Measurements from ENCODE around the gene PDGFA.

Gene PDGFA

DNA sequence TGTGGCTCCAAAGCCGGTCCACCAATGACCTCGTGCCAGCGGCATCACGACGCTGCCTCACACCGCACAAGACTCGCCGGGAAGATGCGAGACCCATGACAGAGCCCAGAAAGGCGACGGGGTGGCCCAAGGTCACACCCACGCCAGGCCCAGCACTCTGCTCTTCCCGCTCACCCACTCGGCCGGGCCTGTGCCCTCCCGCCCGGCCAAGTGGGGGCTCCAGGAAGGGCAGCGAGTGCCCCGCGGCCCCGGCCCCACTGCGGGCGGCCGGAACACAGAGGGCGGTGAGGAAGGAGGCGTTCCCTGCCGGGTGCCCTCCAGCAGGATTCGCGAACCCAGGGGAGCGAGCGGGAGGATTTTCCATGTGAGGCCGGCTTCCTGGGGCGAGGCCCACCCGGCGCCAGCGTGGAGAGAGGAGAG is 56.3 kb downstream of the PDGFA start:
- H3K4me3 ChIP-seq (ENCODE audit: low read depth, low read length) = no peak overlapping the region

DNA sequence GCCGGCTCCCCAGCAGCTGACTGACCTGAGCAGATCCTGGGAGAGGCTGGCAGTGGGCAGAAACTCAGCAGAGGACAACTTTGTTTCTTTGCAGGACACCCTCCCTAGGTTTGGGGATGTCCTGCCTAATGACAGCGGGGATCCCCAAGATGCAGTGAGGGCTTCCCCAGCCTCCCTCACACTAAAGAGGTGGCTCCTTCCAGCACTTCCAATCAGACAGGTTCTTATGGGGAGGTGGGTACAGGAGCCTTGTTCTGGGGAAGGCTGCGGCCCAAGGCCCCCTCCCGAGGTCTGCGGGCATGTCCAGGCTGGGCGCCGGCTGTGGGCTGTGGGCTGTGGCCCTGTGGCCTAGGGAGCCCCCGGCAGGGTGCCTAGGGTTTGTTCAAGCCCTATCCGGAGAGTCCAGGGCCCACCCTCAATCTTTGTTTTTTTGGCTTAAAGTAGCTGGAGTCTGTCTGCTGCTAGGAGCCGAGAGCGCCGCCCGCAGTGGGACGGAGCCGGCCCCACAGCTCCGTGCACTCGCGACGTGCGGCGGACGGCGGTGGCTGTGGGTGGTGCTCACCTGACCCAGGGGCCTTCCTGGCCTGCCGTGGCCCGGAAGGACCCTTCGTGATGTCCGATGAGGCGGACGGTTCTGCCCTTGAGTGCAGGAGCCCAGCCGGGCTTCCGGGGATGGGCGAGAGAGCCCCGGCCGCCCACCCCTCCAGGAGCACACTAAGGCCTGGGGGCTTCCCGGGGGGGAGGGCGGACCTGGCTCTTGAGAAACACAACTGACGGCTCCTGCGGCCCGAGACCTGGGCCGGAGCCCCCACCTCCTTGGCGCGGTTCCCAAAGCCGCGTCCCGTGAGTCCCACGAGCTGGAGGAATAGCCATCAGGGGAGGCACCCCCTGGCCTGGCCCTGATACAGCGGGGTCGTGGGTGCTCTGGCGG is 57.2 kb downstream of the PDGFA start:
- H3K4me3 ChIP-seq (ENCODE audit: low read depth, low read length) = no peak overlapping the region

DNA sequence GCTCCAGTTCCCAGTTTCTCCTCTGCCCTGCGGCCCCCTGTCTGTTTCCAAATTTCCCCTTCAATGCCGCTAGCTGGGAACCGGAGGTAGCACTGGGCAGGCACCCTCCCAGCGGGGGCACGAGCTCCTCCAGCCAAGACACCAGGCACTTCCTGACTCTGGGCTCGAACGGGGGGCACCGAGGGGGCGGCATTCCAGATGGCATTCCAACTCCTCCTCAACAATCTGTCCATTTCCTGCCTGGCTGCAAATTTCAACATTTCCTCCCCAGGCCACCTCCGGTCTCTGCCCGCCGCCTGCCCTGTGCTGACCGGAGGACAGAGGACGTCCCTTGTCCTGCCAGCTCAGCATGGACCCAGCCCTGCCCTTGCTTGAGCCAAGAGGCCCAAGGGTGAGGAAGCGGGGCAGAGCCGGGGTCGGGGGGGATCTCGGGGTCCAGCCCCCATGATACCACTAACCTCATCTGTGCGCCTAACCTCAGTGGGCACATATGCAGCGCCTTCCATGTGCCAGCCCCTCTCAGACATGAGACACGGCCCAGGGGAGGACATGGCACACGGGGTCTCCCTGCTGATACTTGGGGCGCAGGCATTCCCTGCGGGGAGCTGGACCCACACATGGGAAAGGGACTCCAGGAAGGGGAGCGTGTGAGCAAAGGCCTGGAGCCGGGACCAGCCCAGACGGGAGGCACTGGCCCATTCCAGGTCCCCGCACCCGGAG is 58.0 kb downstream of the PDGFA start:
- no peak overlapping the region for H3K4me3 ChIP-seq (ENCODE audit: low read depth, low read length)

DNA sequence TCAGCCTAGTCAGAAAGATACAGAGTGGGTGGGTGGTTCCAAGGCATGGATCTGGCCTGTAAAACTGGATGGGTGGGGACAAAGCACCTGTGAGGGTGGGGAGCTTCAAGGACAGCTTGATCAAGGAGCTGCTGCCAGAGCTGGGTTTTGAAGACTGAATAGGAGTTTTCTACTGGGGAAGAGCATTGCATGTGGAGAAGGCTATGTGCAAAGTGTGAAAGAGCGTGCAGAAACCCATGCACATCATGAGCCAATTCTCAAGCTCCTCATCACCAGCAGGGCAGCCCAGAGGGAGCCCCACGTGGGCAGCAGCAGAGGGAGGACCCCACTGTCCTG is 58.6 kb downstream of the PDGFA start:
- no peak overlapping the region for H3K4me3 ChIP-seq (ENCODE audit: low read depth, low read length)

DNA sequence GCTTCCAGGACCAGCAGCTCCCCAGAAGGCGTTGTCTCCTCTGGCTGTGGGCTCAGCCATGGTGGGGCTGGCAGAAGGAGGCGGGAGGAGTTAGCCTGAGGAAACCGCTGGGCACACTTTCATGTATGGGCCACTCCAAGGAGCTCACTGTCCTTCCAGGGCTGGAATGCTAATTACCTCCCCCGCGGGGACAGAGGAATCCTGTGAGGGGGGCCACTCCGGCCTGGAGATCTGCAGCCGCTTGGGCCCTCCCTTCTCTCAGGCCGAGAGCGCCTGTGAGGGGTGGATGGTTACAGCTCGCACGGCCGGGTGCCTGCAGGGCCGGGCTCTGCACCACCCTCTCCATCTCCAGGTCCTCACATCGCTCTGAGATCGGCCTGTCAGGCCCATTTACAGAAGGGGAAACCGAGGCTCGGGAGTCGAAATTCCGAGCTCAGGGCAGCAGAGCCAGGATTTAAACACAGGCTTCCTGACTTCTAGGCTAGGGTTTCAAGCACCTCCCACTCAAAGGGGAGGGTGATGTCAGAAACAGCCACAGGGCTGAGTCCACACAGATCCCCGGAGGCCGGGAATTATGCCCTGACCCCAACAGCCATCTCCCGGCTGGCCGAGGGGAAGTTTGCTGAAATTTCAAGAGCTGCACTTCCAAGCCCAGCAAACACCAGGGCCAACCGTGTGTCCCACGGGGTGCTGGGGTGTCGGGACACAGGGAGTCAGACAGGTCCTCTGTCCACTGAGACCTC is 59.1 kb downstream of the PDGFA start:
- H3K4me3 ChIP-seq (ENCODE audit: low read depth, low read length) = no peak overlapping the region

DNA sequence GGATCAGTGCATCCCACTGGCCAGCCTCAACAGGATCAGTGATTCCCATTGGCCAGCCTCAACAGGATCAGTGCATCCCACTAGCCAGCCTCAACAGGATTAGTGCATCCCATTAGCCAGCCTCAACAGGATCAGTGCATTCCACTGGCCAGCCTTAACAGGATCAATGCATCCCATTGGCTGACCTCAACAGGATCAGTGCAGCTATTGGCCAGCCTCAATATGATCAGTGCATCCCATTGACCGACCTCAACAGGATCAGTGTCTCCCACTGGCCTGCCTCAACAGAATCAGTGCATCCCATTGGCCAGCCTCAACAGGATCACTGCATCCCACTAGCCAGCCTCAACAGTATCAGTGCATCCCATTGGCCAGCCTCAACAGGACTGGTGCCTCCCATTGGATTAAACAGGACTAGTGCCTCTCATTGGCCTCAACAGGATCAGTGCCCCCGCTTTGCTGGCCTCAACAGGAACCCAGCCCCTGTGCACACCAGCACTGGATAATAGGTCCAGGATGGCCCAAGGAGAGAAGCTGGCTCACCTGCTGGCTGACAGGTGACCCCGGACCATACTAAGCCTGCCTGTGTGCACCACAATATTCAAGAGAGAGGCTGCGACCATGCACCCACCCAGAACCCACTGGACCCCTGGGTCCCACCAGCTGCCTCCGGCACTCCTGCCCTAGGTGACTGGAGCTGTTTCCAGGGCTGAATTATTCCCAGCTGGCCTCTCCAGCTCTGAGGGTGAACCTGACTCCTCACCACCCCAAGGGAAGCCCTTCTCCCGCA is 59.9 kb downstream of the PDGFA start:
- no peak overlapping the region for H3K4me3 ChIP-seq (ENCODE audit: low read depth, low read length)

DNA sequence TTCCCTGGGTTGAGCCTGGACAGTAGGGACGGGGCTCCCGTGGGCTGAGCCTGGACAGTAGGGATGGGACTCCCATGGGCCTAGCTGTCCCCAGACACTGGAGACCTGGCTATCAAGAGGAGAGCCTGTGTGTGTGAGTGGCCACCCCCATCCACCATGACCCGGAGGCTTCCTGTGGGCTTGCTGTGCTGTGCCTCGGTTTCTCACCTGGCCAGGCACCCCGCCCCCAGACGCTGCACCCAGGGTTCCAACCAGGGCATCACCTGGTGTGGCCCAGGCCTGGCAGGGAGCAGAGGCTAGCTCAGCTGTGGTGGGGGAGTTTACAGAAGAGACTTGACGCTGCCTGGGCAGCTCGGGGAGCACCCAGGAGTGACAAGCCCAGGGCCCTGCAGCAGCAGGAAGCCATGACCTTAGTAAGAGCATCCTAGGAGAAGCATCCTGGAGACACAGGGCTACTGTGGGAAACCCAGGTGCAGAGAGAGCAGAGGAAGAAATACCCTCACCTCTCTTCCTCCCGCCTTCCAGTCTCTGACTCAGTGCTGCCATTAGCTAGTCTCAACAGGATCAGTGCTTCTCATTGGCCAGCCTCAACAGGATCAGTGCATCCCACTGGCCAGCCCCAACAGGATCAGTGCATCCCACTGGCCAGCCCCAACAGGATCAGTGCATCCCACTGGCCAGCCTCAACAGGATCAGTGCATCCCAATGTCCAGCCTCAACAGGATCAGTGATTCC is 61.0 kb downstream of the PDGFA start:
- H3K4me3 ChIP-seq (ENCODE audit: low read depth, low read length) = no peak overlapping the region

DNA sequence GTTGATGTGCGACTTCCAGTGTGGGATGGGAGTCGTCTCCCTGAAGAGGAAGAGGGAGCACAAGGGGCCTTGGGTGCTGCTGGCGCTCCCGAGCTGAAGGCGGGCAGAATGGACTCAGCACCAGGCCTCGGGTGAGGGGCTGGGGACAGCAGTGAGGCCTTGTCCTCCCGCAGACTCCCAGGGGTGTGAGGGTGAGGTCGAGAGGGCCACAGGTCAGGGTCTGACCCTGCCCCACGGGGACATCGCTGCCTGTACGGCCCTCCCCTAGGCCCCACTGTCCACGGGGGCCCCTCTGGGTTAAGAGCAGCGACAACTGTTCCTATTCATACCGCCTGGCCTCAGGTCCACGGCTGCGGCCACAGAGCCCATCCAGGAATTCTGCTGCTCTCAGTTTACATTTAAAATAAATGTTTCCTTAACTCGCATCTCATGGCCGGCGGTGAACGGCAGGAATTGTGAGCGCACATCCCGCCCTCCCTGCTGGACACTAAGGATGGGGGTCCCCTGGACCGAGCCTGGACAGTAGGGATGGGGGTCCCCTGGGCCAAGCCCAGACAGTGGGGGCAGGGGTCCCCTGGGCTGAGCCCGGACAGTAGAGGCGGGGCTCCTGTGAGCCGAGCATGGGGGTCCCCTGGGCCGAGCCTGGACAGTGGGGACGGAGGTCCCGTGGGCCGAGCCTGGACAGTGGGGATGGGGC is 61.7 kb downstream of the PDGFA start:
- no peak overlapping the region for H3K4me3 ChIP-seq (ENCODE audit: low read depth, low read length)

DNA sequence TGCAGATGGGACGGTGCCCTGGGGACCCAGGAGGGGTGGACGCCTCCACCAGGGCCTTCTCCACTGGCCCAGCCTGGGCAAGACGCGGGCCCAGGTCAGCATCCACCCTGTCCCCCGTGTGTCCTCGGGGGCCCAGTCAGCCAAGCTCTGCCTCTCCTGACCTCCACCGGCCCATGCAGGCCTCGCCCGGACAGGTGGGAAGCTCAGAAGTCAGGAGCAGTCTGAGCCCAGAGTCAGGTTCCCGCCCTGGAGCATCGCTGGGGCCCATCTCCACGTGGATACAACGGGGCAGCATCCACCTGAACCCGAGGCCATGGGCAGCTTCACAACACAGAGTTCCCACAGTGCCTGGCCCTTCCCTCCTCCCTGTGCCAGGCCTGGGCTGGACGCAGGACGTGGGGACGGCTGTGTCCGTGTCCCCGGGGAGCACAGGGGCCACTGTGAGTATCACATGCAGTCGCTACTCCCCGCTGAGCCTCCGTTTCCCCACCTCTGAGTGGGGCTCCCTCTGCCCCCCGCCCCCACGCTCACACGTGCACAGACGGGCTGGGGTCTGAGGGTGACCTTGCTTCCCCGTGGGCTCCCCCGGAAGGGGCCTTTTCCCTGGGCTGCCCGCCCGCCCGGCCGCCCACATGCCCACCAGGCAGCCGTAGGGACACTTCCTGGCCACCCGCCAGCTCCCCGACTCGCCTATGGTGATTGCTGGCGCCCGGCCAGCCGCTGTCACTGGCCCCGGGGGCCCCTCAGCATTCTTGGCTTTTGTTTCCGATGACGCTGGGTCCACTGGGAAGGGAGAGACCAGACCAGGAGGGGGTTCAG is 64.3 kb downstream of the PDGFA start:
- no peak overlapping the region for H3K4me3 ChIP-seq (ENCODE audit: low read depth, low read length)

DNA sequence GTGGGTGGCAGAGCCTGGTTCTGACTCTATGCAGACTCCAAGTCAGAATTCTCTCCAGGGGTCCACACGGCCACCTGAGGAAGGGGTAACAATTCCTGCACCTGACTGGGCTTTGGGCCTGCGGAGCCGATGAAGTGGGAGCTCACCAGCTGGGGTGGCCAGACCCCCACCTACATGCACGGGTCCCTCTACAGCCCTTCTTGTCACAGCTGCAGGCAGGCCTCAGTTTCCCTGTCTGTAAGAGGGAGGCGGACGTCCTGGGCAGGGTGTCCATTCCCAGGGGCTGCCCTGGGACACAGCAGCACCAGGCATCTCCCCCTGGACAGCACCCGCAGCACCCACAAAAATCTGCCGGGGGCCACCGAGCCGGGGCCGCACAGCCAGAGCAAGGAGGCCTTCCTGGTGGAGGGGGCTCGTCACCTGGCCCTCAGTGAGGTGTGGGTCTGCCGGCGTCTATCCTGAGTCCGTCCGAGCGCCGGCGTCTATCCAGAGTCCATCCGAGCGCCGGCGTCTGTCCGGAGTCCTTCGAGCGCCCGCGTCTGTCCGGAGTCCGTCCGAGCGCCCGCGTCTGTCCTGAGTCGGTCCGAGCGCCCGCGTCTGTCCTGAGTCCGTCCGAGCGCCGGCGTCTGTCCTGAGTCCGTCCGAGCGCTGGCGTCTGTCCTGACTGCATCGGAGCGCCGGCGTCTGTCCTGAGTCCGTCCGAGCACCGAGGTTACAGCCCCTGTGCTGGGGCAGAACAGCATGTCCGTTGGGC is 65.1 kb downstream of the PDGFA start:
- H3K4me3 ChIP-seq (ENCODE audit: low read depth, low read length) = no peak overlapping the region

DNA sequence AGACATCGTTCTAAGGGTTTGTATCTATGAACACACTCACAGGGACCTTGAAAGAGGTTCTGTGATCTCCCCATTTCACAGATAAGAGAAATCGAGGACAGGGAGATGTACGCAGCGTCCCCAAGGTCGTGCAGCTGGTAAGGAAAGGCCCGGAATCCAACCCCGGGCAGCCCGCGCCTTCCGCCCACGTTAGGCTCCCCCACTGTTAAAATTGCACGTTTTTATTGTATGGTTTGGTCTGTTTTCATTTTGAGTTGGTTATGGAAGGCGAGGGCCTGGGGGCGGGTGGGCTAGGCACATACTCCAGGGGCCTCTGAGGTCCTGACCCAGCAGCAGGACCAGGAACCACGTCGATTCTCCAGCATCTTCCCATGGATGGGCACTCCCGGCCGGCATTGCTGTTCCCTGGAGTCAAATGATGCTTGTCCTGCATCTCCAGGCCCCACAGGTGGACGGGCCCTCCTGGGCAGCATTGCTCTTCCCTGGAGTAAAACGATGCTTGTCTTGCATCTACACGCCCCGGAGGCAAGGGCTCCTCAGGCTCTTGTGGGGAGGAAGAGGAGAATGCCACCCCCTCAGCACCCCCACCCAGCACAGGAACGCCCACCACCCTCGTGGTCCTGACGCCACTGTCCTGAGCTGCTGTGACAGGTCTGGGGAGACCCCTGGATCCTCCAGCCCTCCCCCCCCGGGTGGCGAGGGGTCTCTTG is 65.9 kb downstream of the PDGFA start:
- H3K4me3 ChIP-seq (ENCODE audit: low read depth, low read length) = no peak overlapping the region

DNA sequence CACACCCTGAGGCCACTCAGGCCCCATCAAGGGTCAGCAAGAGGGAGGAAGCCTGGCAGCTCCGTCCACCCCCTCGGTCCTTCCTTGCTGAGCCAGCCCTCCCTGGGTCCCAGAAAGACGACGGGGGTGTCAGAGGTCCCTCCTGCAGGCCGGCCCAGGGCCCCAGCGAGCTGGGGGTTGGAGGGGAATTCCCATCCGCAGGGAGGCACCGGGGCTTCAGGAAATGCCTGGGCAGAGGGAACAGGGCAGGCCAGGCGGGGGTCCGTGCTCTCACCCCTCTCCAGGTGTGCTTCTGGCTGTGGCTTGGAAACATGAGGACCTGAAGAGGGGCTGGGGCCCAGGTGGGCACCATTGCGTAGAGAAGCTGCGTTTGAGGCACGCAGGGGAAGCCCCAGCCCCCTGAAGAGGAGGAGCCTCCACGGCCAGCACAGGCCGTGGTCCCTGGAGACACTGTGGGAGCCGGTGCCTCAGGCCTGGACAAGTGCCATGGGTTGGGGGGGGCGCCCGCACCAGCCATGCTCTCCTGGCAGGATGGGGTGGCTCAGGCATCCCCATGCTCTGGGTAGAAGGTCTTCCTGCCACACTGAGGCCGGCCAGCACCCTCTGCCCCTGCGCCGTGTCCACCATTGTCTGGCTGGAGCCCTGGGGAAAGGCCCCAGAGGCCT is 66.7 kb downstream of the PDGFA start:
- no peak overlapping the region for H3K4me3 ChIP-seq (ENCODE audit: low read depth, low read length)

DNA sequence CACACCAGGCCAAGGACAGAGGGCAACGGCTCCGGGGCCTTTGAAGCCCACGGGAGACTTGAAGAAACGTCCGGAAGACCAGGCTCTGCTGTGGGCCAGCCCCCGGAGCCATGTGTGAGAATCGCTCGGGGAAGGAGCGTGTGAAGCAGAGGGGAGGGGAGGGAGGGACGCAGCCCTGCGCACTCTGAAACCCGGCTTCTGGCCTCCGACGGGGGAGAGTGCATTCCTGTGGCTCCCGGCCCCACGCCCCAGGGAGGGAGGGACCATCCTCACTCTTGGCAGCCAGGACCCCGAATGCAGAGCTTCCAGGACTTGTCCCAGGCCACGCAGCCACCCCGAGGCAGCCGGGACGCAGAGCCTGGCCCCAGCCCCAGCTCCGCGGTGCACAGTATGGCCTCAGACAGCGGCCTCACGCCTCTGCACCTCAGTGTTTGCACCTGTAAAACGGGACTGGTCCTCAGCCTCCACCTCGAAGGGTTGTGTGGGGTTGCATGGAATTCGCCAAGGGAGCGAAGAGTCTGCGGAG is 67.4 kb downstream of the PDGFA start:
- no peak overlapping the region for H3K4me3 ChIP-seq (ENCODE audit: low read depth, low read length)

DNA sequence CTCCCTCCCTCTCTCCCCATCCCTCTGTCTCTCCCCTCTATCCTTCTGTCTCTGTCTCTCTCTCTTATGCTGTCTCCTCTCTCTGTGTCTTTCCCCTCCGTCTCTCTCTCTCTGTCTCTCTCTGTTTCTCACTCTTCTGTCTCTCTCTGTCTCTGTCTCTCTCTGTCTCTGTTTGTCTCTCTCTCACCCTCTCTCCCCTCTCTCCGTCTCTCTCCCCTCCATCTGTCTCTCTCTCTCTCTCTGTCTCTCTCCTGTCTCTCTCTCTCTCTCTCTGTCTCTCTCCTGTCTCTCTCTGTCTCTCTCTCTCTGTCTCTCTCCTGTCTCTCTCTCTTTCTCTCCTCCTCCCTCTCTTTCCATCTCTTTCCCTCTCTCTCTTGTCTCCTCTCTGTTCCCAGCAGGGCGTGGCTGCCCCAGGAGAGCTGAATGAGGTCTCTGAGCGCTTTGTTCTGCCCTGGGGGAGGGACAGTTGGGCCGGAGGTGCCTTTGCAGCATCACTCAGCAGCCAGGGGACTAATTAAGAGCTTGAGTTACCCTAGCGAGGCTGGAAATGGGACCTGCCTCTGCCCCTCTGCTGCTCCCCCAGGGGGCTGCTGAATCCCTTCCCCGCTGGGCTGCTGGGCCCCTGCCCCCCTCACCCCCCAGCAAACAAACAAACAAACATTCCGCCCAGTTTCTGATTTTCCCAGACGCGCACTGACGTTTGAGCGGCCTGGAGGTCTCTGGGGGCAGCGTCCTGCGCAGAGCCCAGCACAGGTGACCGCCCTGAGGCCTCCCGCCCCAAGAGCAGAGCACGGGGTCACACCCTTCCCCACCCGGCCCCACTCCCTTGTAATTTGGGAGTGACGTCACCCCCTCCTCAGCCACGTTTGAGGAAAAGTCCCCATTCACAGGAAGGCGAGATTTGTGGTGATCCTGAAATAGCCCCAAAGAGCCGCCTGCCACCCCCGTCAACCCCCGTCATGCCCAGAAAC is 68.1 kb downstream of the PDGFA start:
- H3K4me3 ChIP-seq (ENCODE audit: low read depth, low read length) = no peak overlapping the region

DNA sequence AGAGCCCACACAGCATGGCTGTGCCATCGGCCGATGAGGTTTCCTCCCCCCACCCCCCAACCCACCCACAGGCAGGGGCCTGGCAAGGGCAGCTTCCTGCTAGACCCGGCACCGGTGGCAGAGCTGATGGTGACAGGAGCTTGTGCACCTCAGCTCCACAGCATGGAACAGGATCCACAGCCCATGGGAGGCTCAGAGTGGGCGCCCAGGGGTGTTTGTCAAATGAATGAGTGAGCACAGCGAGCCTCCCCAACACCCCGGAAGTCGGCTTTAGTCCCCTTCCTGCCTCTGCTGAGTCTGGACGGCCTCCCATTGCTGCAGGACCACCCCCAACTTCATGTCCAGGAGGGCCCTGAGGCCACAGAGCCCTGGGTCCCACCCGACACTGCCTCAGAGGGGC is 68.9 kb downstream of the PDGFA start:
- H3K4me3 ChIP-seq (ENCODE audit: low read depth, low read length) = no peak overlapping the region
